ENCODE results near the gene CENPB. TPM values are rescaled to one million over a fixed set of nuclear protein-coding genes. Genes with fewer than 3 reads are reported as not detected.
A peak's percentile ranks its signal among the peaks of the same experiment; 100 is the strongest.

Gene CENPB
- total RNA-seq, 2 donors from 2014 or later, result 43.0 to 50.7 TPM

- no peaks in the 10 kb centered on the region for H3K27me3 Mint-ChIP-seq (ENCODE audit: insufficient read depth)
Measured at GRCh38 chr20:3800256-3800877, 13.8 kb upstream of the CENPB start.

GRCh38 chr20:3798908-3799248 lies 12.3 kb upstream of the CENPB start:
- no peaks in the 10 kb centered on the region for H3K9me3 Mint-ChIP-seq
- H3K4me1 Mint-ChIP-seq, result peaks cover 20% of the 10 kb centered on the region
- no peak overlapping the region for H3K9ac ChIP-seq (ENCODE audit: extremely low read depth, low read length, poor library complexity, severe bottlenecking)
- no peaks in the 10 kb centered on the region for H3K27me3 ChIP-seq (ENCODE audit: control insufficient read depth, insufficient read depth, low read length, poor library complexity, severe bottlenecking)
- peaks cover 24% of the 10 kb centered on the region for H3K36me3 Mint-ChIP-seq (ENCODE audit: low read depth)
- H3K9me3 ChIP-seq (ENCODE audit: control insufficient read depth, low read length), result no peaks in the 10 kb centered on the region
- 92 to 96% methylated on average over 2 to 3 of the region's 3 CpGs for WGBS, 2 experiments (ENCODE audit: insufficient coverage in 1 of 2, insufficient read length in 1 of 2)
- H3K27ac ChIP-seq (ENCODE audit: low read depth, low read length), result peak overlapping the region; percentile 94
- DNase-seq, result no peak
- no peak overlapping the region for H3K27ac Mint-ChIP-seq
- H3K36me3 ChIP-seq (ENCODE audit: control insufficient read depth, insufficient read depth, low read length), result peaks cover 27% of the 10 kb centered on the region
- H3K4me3 ChIP-seq (ENCODE audit: low read length), result no peak overlapping the region
- H3K4me1 ChIP-seq (ENCODE audit: control insufficient read depth, insufficient read depth, low read length), result peaks cover 12% of the 10 kb centered on the region
- no peak for TF ChIP-seq CTCF (conservative IDR thresholded peaks at IDR 0.05)
- H3K4me3 Mint-ChIP-seq, result no peak overlapping the region
- H3K27me3 Mint-ChIP-seq (ENCODE audit: insufficient read depth), result peaks cover 2% of the 10 kb centered on the region

More at GRCh38 chr20:3800256-3800877, 13.8 kb upstream of the CENPB start:
- Histone ChIP-seq H3K4me3 (ENCODE audit: low read length) (no peak overlapping the region), H3K27ac (ENCODE audit: low read depth, low read length) (peak overlapping the region; percentile 94), H3K36me3 (ENCODE audit: control insufficient read depth, insufficient read depth, low read length) (peaks cover 27% of the 10 kb centered on the region), H3K9me3 (ENCODE audit: control insufficient read depth, low read length) (no peaks in the 10 kb centered on the region), H3K4me1 (ENCODE audit: control insufficient read depth, insufficient read depth, low read length) (peaks cover 12% of the 10 kb centered on the region), H3K9ac (ENCODE audit: extremely low read depth, low read length, poor library complexity, severe bottlenecking) (no peak overlapping the region), H3K27me3 (ENCODE audit: control insufficient read depth, insufficient read depth, low read length, poor library complexity, severe bottlenecking) (no peaks in the 10 kb centered on the region)
- Mint-ChIP-seq H3K36me3 (ENCODE audit: low read depth) (peaks cover 36% of the 10 kb centered on the region), H3K4me1 (peaks cover 20% of the 10 kb centered on the region), H3K27ac (peak overlapping the region; percentile 70), H3K4me3 (no peak overlapping the region), H3K9me3 (no peaks in the 10 kb centered on the region)
- DNase-seq, result peak; percentile 91
- WGBS, 2 experiments (ENCODE audit: insufficient coverage in 1 of 2, insufficient read length in 1 of 2), result 89 to 91% methylated on average over 7 to 18 of the region's 18 CpGs
- TF ChIP-seq CTCF (conservative IDR thresholded peaks at IDR 0.05), result no peak

- Histone ChIP-seq H3K4me3 (ENCODE audit: low read length) (no peak overlapping the region), H3K27ac (ENCODE audit: low read depth, low read length) (no peak overlapping the region), H3K27me3 (ENCODE audit: control insufficient read depth, insufficient read depth, low read length, poor library complexity, severe bottlenecking) (no peaks in the 10 kb centered on the region), H3K4me1 (ENCODE audit: control insufficient read depth, insufficient read depth, low read length) (peaks cover 12% of the 10 kb centered on the region), H3K36me3 (ENCODE audit: control insufficient read depth, insufficient read depth, low read length) (peaks cover 27% of the 10 kb centered on the region), H3K9me3 (ENCODE audit: control insufficient read depth, low read length) (no peaks in the 10 kb centered on the region), H3K9ac (ENCODE audit: extremely low read depth, low read length, poor library complexity, severe bottlenecking) (no peak overlapping the region)
- Mint-ChIP-seq H3K36me3 (ENCODE audit: low read depth) (peaks cover 19% of the 10 kb centered on the region), H3K9me3 (no peaks in the 10 kb centered on the region), H3K4me1 (peaks cover 20% of the 10 kb centered on the region), H3K27me3 (ENCODE audit: insufficient read depth) (peaks cover 2% of the 10 kb centered on the region), H3K4me3 (no peak overlapping the region), H3K27ac (no peak overlapping the region)
- no peak for DNase-seq
- WGBS, 2 experiments (ENCODE audit: insufficient coverage in 1 of 2, insufficient read length in 1 of 2), result 89 to 97% methylated on average over 4 to 5 of the region's 5 CpGs
- no peak for TF ChIP-seq CTCF (conservative IDR thresholded peaks at IDR 0.05)
Measured at GRCh38 chr20:3798373-3798768, 11.8 kb upstream of the CENPB start.
